Hematopoietic multipotent progenitor cell treated with erythropoietin and hydrocortisone succinate and interleukin-3 and kit ligand, for 6 days (in vitro differentiated cells): ENCODE data around the gene NTM.

Source experiments
- DNase-seq: peaks from one replicate; pipeline ENCODE4 v3.0.0-alpha.2; 2015

The NTM gene

DNA sequence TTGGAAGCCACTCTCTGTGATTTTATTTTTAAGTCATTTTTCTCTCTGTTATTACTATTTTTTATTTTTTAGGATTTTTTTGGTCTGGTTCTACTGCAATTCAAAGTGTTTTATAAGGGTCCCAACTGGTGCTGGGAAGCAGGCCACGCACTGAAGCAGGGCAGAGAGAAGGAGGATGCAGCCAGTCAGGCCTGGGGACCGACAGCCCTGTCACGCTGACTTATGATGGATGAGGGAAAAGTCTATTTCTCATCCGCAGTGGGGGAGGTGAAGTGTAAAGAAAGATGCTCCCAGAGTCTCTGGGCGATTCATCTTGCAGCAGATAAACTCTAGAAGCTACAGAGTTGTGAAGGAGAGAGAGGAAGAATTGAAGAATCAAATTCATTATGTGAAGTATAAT, 191.6 kb downstream of the NTM start:
- no peak for DNase-seq

DNA sequence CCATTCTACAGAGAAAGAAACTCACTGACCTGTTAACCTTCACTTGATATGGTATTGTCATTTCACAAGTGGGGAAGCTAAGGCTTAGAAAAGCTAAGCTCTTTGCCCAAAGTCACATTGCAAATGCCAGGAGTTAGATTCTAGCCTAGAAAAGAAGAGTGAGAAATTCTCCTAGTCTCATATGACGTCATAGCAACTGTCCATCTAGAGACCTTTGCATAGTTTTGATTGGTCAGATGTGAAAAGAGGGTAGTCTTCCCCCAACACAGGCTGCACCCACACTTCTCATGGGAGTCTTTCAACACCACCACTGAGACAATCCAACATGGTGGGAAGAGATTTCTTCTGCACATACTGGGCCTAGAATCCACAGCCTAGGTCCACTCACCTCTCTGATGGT, 197.9 kb downstream of the NTM start:
- DNase-seq, result no peak

DNA sequence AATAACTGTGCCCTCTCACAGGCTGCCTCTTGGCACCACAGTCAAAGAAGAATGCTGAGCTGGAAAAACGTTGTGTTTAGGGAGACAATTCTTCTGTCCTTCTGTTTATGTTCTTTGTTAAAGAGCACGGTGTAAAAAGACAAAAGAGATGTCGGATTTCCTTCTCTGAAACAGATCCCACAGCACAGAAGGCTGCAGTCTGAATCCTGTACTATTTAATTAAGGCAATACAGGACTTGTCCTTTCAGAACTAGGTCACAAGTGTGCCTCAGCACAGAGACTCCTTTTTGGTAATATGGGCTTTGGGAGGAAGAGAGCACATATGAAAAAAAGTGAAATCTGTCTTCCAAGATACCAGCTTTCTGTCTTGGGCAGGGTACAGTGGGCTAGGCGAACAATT, 201.2 kb downstream of the NTM start:
- no peak for DNase-seq

DNA sequence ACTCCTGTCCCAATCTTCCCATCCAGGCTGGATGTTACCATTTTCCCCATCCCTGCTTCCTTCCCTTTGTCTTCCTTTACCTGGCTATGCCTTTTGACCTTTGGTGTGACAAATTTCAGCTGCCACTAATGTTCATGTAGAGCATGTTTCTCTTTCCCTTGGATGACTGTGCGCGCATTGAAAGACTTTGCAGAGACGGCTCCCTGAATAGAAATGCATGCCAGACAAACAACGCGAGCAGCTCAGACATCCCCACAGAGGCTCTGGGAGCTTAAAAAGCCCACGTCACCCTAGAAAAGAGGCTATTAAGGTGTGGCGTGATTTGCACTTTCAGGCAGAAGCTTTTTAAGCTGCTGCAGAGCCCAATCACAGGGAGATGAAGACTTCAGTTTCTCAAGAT, 202.0 kb downstream of the NTM start:
- DNase-seq, result no peak

DNA sequence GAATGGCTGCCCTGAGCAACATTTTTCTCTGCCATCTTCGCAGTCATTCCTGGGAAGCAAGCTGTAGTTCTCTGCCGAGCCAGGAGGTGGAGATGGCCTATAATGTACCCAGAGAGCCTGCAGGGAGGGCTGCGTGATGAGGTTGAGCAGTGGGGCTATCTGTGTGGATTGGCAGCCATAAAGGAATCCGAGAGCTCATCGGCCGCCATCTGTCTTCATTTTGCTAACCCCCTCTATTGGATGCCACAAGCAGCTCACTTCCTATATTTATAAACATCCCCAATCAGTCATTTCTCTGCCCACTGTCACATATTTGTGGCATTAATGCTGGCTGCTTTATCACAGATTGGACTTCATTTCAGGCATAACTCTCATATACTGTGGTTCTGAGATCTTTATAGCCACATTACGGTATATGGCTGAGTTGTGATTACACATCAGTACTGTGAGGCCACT, 209.5 kb downstream of the NTM start:
- DNase-seq, result peak; percentile 76

DNA sequence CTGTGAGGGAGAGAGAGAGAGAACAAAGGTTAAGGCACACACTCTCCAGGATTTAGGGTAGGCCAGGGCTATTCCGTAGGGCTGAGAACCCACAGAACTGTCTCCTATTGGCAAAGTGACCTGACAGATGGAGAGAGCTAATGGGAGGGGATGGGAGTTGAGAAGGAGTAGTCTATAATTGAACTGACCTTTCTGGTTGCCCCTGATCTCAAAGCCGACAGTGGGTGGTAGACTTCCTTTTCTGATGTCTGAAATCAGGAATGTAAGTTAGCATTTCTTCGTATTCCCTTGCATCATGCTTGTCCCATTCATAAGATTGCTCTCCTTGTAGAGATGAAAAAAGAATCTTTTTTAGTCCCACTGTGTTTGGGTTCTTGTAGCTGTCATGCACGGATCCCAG, 210.1 kb downstream of the NTM start:
- no peak for DNase-seq

DNA sequence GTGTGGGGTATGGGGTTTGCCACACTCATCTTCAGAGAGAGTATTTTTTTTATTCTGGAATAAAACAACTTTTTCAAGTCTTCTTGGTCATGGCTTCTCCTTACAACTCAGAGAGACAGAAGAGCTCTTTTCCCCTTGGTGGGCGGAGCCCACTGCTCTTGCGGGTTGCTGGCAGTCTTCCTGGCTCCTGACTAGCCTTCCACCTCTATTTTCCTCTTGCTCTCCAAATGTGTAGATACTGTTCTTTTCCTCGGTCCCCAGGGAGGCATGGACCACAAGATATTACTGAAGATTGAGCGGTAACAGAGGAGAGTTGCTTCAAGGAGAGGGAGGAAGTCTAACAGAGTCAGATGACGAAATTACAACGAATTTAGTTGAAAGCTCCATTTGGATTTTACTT, 210.6 kb downstream of the NTM start:
- no peak for DNase-seq

DNA sequence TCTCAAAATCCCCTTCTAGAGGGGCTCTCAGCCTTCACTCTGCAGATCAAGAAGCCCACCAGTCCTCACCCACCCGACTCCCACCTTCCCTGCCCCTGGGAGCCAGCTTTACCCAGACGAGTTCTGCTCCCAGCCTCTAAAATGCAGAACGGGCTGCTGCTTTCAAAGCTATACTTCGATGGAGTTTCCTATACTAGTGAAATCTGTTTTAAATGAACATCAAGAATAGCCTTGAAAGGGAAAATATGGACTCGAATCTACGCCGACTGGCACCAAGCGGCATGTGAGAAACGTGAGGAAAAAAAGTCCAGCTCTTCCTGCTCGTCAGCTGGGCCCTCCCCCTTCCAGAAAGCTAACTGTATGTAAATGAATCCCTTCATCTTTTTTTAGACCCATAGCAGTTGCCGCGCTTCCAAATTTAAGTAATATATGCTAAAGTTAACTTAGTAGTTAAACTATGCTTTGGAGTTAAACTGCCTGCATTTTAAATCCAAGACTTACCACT, 211.7 kb downstream of the NTM start:
- DNase-seq, result no peak

DNA sequence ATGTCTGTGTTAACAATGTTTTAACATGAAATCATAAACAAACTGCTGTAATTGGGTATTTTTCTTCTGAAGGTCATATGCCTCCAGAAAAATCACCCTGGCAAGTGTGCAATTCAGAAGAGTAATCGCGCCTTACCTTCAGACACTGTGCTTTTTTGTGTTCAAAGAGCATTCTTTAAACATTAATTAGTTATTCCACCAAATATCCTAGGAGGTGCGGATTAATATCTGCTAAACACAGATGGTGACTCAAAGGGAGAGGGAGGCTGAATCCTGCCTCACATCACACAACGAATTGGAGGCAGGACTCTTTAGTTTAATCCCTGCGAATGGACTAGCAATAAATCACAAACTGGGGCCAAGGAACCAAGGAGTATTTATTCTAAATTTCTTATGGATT, 213.0 kb downstream of the NTM start:
- no peak for DNase-seq

DNA sequence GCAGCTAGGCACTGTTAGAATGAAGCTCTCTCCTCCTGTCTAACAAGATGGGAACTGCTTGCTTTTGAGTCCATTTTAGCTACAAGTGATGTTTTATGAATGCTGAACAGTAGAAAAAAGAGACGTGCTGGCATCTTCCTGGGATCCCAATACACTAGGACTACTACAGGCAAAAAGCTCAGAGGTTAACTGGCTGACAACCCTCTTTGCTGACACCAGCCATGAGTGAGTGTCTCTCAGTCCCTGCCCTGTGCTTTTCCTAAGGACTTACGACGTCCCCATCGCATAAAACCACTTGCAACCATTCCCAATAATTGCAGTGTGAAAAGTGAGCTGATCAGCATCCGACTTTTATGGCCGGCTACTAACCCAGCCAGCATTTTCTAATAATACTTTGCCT, 213.5 kb downstream of the NTM start:
- DNase-seq, result no peak

DNA sequence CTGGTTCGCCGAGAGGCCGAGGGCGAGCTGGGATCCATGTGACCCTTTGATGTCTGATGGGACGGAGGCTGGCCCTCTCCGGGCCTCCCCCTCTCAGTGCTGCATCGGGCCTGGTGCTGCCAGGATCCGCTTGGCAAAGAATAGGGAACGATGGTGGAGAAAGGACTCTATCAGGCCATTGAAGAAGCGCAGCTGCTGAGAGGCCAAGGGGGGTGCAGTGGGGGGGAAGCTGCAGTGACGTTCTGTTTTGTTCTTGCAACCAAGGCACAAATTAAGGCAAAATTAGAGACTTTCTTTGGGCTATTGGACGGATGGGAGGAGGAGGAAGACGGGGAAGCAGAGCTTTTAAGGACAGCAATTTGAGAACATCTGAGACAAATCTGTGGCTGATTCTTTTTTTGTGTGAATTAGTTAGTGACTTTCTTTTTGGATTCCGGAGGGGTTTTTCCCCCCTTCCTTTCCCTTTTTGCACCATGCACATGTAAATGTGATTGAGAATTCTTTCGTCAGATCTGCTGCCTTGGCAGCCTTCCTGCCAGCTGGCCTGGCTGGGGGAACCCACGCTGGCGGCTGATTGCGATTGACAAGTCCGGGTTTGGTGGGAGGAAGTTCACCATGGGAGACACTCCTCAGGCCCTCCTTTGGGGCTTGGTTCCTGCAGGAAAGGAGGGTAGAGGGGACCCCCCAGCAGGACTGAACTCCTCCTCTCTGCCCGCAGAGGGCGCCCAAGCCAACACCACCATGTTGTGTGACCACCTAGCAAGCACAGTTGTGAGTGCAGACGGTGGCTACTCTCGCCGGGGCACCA, 214.6 kb downstream of the NTM start:
- DNase-seq, result peak; percentile 41

DNA sequence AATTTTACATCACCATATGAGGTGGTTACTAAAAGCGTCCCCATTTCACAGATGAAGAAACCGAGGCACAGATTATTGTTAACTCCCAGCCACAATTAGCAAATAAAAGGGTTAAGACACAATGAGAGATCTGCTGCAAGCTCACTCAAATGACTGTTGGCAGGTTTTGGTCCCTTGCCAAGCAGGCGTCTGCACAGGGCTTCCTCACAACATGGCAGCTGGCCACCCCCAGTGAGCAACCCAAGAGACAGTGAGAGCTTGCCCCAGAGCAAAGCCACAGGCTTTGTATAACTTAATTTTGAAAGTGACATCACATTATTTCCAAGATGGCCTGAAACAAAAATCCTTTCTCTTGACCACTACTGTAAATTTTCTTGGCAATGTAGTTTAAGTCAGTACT, 217.6 kb downstream of the NTM start:
- DNase-seq, result no peak

DNA sequence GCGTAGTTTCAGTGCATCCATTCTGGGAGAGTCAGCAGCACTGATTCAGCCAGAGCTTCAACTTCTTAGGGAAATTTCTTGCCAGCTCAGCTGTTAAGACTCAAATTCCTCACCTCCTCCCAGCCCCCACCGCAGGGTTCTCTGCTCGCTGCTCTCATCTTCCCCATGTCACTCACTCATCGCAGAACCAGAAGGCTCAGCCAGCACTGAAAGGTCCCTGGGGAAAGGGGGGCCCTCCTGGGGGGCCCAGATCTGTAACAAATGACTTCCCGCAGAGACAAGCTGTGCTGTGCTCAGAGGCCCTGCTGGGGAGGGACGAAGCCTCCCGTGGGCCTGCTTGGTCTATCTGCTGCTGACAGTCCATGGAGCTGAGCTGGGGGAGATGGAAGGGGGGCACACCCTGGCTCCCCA, 220.6 kb downstream of the NTM start:
- no peak for DNase-seq

DNA sequence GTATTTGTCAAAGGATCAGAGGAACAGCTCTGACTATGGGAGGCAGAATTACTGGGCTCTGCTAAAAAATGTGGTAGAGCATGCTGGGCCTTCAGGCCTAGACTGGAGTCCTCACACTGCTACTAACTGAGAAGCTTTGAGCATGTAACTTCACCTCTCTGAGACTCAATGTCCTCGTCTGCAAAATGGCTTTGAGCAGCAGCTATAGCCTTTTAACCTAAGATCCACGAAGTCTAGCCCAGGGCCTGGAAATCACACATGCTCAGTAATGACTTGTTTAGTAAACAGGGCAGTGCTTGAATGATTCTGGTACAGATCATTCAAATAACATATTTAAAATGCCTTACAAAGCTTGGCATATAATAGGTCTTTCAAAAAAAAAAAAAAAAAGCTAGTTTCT, 221.7 kb downstream of the NTM start:
- DNase-seq, result no peak

DNA sequence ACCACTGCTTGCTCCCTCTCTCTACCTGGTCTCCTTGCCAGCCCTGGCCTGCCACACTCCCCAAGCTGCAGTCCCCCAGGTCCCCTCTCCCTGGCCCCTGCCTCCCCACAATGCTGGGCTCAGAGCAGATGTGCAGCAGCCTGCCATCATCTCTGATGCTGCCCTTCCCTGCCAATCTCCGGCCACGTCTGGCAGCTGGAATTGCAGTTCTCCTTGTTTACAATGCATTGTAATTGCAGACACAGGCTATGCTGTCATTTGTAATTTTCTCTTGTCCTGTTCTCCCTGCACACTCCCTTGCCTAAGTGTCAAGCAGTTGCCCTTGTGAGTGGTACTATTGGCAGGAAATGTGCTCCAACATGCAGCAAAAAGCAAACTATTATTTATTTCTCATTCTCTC, 222.3 kb downstream of the NTM start:
- no peak for DNase-seq

DNA sequence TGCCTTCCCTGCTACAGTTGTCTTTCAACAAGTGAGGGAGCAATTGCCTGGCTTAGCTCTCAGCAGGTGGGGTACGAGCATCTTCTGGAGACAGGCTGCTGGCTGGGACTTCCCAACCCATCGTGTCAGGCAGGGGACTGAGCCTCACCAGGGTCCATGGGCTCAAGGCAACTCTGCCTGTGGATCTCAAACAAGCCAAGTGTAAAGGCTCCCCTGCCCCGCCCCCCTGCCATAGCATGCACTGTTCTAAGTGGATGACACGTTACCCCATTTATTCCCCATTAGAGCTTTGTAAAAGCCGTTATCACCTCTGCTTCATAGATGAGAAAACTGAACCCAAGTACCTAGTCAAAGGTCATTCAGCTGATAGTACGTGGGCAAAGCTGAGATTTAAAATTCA, 222.9 kb downstream of the NTM start:
- no peak for DNase-seq

DNA sequence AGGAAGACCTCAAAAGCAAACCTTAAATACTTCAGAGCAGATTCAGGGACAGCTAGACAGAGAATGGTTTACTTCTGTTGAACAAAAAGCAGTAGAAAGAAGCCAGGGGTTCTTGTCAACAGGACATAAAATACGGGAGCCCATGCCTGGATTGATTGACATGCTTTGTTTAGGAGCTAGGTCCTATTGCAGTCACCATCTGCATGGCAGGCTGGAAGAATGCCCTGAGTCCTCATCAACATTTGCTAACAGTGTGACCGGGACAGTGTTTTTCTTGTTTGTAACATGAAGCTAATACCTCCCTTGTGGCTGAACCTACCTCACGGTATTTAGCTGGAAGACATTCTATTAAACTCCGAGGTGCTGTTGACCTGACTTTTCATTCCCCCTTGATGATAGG, 225.4 kb downstream of the NTM start:
- no peak for DNase-seq

DNA sequence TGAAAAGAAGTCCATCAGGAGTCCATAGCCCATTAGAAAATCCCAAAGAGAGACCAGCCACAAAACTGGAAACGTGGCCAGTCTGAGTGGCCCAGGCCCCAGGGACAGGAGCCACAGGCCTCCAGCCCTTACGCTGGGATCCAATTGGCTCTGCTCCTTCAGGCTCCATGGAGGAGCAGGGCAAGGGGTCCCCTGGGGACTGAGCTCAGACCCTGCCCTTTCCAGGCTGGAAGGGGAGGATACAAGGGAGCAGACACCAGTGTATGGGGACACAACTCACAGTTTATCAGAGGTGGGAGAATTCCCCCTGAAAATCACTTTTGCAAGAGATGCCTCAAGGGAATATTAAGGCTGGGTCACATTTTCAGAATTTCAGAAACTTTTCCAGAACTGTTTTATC, 227.5 kb downstream of the NTM start:
- DNase-seq, result no peak

DNA sequence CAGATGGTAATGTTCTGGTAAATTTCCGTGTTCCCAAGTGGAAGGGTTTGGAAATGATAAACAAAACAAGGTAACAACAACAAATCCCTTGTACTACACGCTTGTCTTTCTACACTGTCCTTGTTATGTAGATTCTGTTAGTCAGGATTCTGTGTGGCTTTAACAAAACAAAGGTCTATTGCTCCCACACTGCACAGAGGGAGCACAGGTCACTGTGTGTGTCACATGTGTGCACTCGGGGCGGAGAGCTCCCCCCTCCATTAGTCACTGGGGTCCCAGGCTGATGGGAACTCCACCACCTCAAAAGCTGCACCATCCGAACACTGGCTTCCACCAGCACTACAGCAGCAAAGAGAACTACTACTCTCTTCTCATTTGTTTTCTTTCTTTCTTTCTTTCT, 227.9 kb downstream of the NTM start:
- DNase-seq, result no peak

DNA sequence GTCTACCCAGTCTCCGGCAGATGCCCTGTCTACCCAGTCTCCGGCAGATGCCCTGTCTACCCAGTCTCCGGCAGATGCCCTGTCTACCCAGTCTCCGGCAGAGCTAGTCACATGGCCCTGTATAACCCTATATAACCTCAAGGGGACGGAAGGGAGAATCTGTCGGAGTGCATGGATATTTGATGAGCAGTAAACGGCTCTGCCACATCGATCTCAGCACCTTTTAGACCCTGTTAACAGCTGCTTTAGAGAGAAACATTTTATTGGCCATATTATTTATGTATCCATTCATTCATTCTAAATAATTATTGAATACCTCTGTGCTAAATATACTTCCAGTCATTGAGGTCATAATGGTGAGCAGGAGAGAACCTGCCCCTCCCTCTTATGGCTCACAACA, 228.9 kb downstream of the NTM start:
- no peak for DNase-seq

DNA sequence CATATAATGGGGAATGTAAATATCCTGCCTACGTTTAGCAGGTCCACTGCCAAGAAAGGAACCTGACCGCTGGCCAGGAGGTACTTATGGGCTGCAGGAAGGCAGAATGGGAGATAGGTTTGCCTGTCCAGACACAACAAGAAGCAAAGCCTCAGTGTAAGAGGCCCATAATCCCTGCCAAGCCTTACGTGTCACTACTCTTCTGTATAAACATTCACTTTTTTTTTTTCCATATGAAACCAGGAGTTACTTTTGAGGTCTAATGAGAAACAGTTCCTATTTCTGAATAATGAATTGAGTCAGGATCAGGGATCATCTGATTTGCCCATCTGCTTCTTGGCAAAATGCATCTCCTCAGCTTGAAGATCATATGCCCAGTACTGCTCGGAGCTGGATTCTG, 230.2 kb downstream of the NTM start:
- no peak for DNase-seq

DNA sequence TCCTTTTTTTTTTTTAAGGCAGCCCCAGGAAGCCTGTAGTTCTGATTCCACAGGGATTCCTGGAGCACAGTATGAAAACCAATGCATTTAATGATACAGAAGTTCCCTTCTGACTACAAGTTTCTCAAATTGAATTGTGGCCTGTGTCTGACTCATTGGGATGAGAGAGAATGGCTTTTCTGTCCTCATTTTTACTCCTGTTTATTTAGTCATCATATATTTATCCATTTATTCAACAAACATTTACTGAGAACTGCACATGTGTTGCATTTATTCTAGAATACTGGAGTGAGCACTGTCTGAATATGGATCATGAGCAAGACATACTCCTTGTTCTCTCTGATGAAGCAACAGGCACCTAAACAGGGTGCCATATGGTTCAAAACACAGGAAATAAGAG, 231.2 kb downstream of the NTM start:
- DNase-seq, result no peak

DNA sequence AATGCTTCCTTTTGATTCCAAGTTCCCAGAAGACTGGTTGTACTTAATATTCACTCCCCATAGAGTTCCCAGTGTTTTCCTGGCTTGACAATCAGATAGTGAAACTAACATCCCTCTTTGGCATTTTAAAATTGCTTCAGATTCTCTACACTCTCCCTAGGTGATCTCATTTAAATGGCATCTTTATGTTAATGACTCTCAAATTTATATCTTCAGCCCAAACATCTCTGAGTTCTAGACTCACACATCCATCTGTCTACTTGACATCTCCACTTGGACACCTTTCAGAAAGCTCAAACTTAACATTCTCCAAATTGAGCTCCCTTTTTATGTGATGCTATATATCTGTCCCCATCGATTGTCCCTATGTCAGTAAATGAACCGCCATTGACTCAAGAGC, 232.0 kb downstream of the NTM start:
- no peak for DNase-seq

DNA sequence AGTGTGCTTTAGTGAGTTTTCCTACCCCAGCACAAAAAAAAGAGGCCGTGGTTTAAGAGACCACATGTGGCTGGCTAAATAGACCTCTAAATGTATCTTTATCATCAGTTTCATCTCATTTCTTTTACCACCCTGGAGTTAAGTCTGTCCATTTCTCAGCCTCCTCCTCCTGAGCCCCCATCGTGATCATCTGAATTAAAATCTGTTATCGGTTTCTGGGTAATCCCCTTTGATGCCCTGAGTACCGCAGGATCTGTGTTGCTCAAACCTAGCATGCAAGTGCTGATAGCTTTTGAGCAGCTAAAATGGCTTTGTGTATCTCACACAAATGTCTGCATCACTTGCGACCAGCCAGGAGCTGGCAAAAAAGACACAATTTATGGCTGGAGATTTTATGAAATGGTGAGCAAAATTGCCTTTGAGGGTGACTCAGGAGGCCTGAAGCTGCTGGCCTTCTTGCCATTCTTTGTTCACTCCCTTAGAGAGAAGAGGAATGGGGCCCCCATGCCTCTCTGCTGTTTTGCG, 236.5 kb downstream of the NTM start:
- DNase-seq, result peak; percentile 19

DNA sequence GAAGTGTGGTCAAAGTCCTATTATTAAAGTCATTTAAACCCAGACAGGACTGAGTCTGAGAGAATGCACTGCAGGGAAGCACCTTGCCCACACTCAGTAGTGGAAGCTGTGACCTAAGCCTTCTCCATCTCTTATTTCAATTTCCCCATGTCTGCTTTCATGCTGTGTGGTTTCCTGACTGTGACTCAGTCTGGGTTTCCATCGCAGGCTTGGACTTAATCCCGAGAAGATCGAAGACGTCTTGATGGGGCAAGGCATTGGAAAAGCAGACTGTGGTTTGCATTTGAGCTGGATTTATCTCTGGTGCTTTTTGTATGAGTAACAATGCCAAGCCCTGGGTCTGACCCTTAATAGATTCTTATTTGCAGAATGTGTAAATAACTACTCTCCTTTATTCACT, 238.9 kb downstream of the NTM start:
- DNase-seq, result no peak
